22Rv1 (cell line): Measurements from ENCODE around the gene CLSTN3.
A peak's percentile ranks its signal among the peaks of the same experiment; 100 is the strongest.

Experiments used
- CTCF ChIP-seq: fragments of 450-650 bp; IDR thresholded peaks from 2 replicates; pipeline ENCODE4 v1.5.1; 2017; ENCODE audit warnings: mild to moderate bottlenecking
- ZFX ChIP-seq: fragments of 450-650 bp; IDR thresholded peaks from 2 replicates; pipeline ENCODE4 v1.6.1; 2017; ENCODE audit warnings: antibody characterized with exemption, borderline replicate concordance

- peak; percentile 97 for TF ChIP-seq CTCF
- no peak for TF ChIP-seq ZFX
These were observed 16.7 kb upstream of the CLSTN3 start for GRCh38 chr12:7113389-7113871.
